OCI-M2 (cell line): ENCODE data around the gene FER1L5.

Experiments
- DNase-seq: peaks from one replicate; lab custom pipeline; 2025; ENCODE audit not compliant: unreplicated experiment; lab: John Stamatoyannopoulos, UW

The FER1L5 gene

GRCh38 chr2:96642564-96643360 lies at the start of gene FER1L5:
Gene FER1L5 (plus strand): TSS chr2:96642764. CDS start chr2:96642837, 73 bp downstream.
- DNase-seq: no peak

- no peak for DNase-seq
These were observed 48.3 kb upstream of the FER1L5 start for GRCh38 chr2:96594282-96594681.

GRCh38 chr2:96594691-96595152 lies 47.8 kb upstream of the FER1L5 start:
- no peak for DNase-seq

GRCh38 chr2:96596596-96596995 lies 46.0 kb upstream of the FER1L5 start:
- DNase-seq: no peak

GRCh38 chr2:96599941-96600340 lies 42.6 kb upstream of the FER1L5 start:
- DNase-seq: no peak

- no peak for DNase-seq
These were observed 40.9 kb upstream of the FER1L5 start for GRCh38 chr2:96601382-96602292.

GRCh38 chr2:96602330-96602823 lies 40.2 kb upstream of the FER1L5 start:
- DNase-seq: no peak

GRCh38 chr2:96604104-96604503 lies 38.5 kb upstream of the FER1L5 start:
- no peak for DNase-seq

GRCh38 chr2:96608469-96609455 lies 33.8 kb upstream of the FER1L5 start:
- no peak for DNase-seq

- no peak for DNase-seq
These were observed 26.4 kb upstream of the FER1L5 start for GRCh38 chr2:96616128-96616527.

- no peak for DNase-seq
These were observed 26.0 kb upstream of the FER1L5 start for GRCh38 chr2:96616535-96616934.

GRCh38 chr2:96617012-96617411 lies 25.6 kb upstream of the FER1L5 start:
- DNase-seq: no peak

GRCh38 chr2:96618596-96619283 lies 23.8 kb upstream of the FER1L5 start:
- no peak for DNase-seq

- no peak for DNase-seq
These were observed 20.0 kb upstream of the FER1L5 start for GRCh38 chr2:96622544-96622943.

- DNase-seq: no peak
These were observed 19.4 kb upstream of the FER1L5 start for GRCh38 chr2:96623116-96623515.

- DNase-seq: no peak
These were observed 16.7 kb upstream of the FER1L5 start for GRCh38 chr2:96625571-96626552.

- no peak for DNase-seq
These were observed 16.0 kb upstream of the FER1L5 start for GRCh38 chr2:96626553-96626942.

- DNase-seq: no peak
These were observed 10.6 kb upstream of the FER1L5 start for GRCh38 chr2:96631804-96632435.
